Osteoblast (primary cell): ENCODE measurements around the gene IRS2. TPM values are rescaled to one million over a fixed set of nuclear protein-coding genes. Genes with fewer than 3 reads are reported as not detected.

Experiments
- DNase-seq: peaks from one replicate; pipeline ENCODE4 v3.0.0; 2011; ENCODE audit warnings: low spot score, mixed read lengths; ENCODE audit not compliant: insufficient read length; ENCODE audit errors: missing footprints
- H2AFZ ChIP-seq: 2 replicates; pipeline ENCODE4 v1.6.0; 2011; ENCODE audit warnings: mild to moderate bottlenecking, low read length
- H3K27ac ChIP-seq: 2 replicates; pipeline ENCODE4 v1.5.1; 2011; ENCODE audit warnings: mild to moderate bottlenecking, low read depth, low read length, moderate library complexity
- H3K27me3 ChIP-seq: 2 replicates; pipeline ENCODE4 v1.6.0; 2012; ENCODE audit warnings: mild to moderate bottlenecking, control low read depth, inconsistent platforms, low read length, moderate library complexity; ENCODE audit not compliant: insufficient read depth
- H3K36me3 ChIP-seq: 2 replicates; pipeline ENCODE4 v1.5.1; 2011; ENCODE audit warnings: mild to moderate bottlenecking, low read length, control low read depth, moderate library complexity; ENCODE audit not compliant: insufficient read depth
- H3K4me1 ChIP-seq: 2 replicates; pipeline ENCODE4 v1.5.1; 2011; ENCODE audit warnings: mild to moderate bottlenecking, low read length, control low read depth, moderate library complexity; ENCODE audit not compliant: insufficient read depth
- H3K4me2 ChIP-seq: 2 replicates; pipeline ENCODE4 v1.6.0; 2011; ENCODE audit warnings: mild to moderate bottlenecking, low read length; ENCODE audit not compliant: insufficient read depth
- H3K4me3 ChIP-seq: fragments of 200-600 bp; sonication (generic); 3 replicates; pipeline ENCODE4 v1.5.1; 2012; ENCODE audit warnings: mild to moderate bottlenecking, low read length, inconsistent platforms; ENCODE audit not compliant: insufficient read depth
- H3K79me2 ChIP-seq: 2 replicates; pipeline ENCODE4 v1.6.0; 2012; ENCODE audit warnings: mild to moderate bottlenecking, low read length, control low read depth, inconsistent platforms; ENCODE audit not compliant: insufficient read depth
- H3K9me3 ChIP-seq: 2 replicates; pipeline ENCODE4 v1.5.1; 2011; ENCODE audit warnings: low read depth, low read length, control low read depth
- H4K20me1 ChIP-seq: 2 replicates; pipeline ENCODE4 v1.6.0; 2012; ENCODE audit warnings: mild to moderate bottlenecking, low read length, control low read depth; ENCODE audit not compliant: insufficient read depth
- CTCF ChIP-seq: IDR thresholded peaks from 2 replicates; pipeline ENCODE4 v1.5.1; 2011; ENCODE audit warnings: mild to moderate bottlenecking, low read depth, low read length, moderate library complexity; ENCODE audit errors: extremely low read depth
- total RNA-seq: library from RNA; depleted of rRNA; stranded (reverse); fragments of >200 nt; gene quantifications from 2 replicates; pipeline ENCODE4 v1.2.3, GENCODE V29; 2012

Gene IRS2
- total RNA-seq, 1 donor = 8.3 TPM

GRCh38 chr13:109778102-109778542 lies 8.3 kb downstream of the IRS2 start:
- no peaks in the 10 kb centered on the region for H3K9me3 ChIP-seq
- no peak for TF ChIP-seq CTCF
- H3K4me2 ChIP-seq = no peak overlapping the region
- H3K36me3 ChIP-seq = no peaks in the 10 kb centered on the region
- peaks cover 3% of the 10 kb centered on the region for H3K4me1 ChIP-seq
- H3K27me3 ChIP-seq = no peaks in the 10 kb centered on the region
- peaks cover 37% of the 10 kb centered on the region for H3K79me2 ChIP-seq
- no peaks in the 10 kb centered on the region for H4K20me1 ChIP-seq
- DNase-seq = no peak
- H3K4me3 ChIP-seq = no peak overlapping the region
- no peak overlapping the region for H2AFZ ChIP-seq
- H3K27ac ChIP-seq = no peak overlapping the region

- no peaks in the 10 kb centered on the region for H4K20me1 ChIP-seq
- peaks cover 3% of the 10 kb centered on the region for H3K4me1 ChIP-seq
- H3K27me3 ChIP-seq = no peaks in the 10 kb centered on the region
- no peak overlapping the region for H3K4me2 ChIP-seq
- H3K36me3 ChIP-seq = no peaks in the 10 kb centered on the region
- H3K4me3 ChIP-seq = no peak overlapping the region
- no peak for TF ChIP-seq CTCF
- no peak overlapping the region for H2AFZ ChIP-seq
- no peaks in the 10 kb centered on the region for H3K9me3 ChIP-seq
- H3K79me2 ChIP-seq = peaks cover 37% of the 10 kb centered on the region
- H3K27ac ChIP-seq = no peak overlapping the region
- DNase-seq = no peak
Measured at GRCh38 chr13:109776575-109776974, 9.8 kb downstream of the IRS2 start.

- Histone ChIP-seq H3K36me3 (no peaks in the 10 kb centered on the region), H3K4me3 (no peak overlapping the region), H2AFZ (no peak overlapping the region), H3K79me2 (peaks cover 18% of the 10 kb centered on the region), H3K4me2 (no peak overlapping the region), H3K27ac (no peak overlapping the region), H3K9me3 (no peaks in the 10 kb centered on the region), H3K4me1 (peaks cover 3% of the 10 kb centered on the region), H4K20me1 (no peaks in the 10 kb centered on the region), H3K27me3 (no peaks in the 10 kb centered on the region)
- no peak for DNase-seq
- TF ChIP-seq CTCF = no peak
Measured at GRCh38 chr13:109773786-109774185, 12.6 kb downstream of the IRS2 start.

- H3K4me1 ChIP-seq = peaks cover 3% of the 10 kb centered on the region
- no peaks in the 10 kb centered on the region for H4K20me1 ChIP-seq
- H3K36me3 ChIP-seq = no peaks in the 10 kb centered on the region
- no peaks in the 10 kb centered on the region for H3K27me3 ChIP-seq
- H3K27ac ChIP-seq = no peak overlapping the region
- H3K9me3 ChIP-seq = no peaks in the 10 kb centered on the region
- no peak for TF ChIP-seq CTCF
- no peak overlapping the region for H3K4me2 ChIP-seq
- H3K4me3 ChIP-seq = no peak overlapping the region
- DNase-seq = no peak
- peaks cover 15% of the 10 kb centered on the region for H3K79me2 ChIP-seq
- H2AFZ ChIP-seq = no peak overlapping the region
Measured at GRCh38 chr13:109773276-109773675, 13.1 kb downstream of the IRS2 start.
